PFSK-1 (cell line): ENCODE results near the gene ZNF804B.

Experiments
- REST ChIP-seq, 2 experiments: IDR thresholded peaks; 2 replicates each; pipeline versions ENCODE4 v1.6.1 to v1.8.0; 2011 to 2012; ENCODE audit warnings: low read depth in 2 of 2, low read length in 2 of 2, control low read depth in 1 of 2, inconsistent platforms in 1 of 2, mild to moderate bottlenecking in 1 of 2, moderate library complexity in 1 of 2; ENCODE audit not compliant: insufficient read depth in 1 of 2
- SIN3A ChIP-seq: IDR thresholded peaks from 2 replicates; pipeline ENCODE4 v1.6.1; 2012; ENCODE audit warnings: mild to moderate bottlenecking, low read length, moderate library complexity, borderline replicate concordance; ENCODE audit not compliant: insufficient read depth
- TAF1 ChIP-seq: IDR thresholded peaks from 2 replicates; pipeline ENCODE4 v1.6.1; 2012; ENCODE audit warnings: low read length, control low read depth, borderline replicate concordance; ENCODE audit not compliant: insufficient read depth

- TF ChIP-seq TAF1, result no peak
- no peak for TF ChIP-seq REST (IDR thresholded peaks at IDR 0.05; ENCODE audit: insufficient read depth in 1 of 2, low read depth in 2 of 2, low read length in 2 of 2)
- no peak for TF ChIP-seq SIN3A
These were observed 580.2 kb downstream of the ZNF804B start for GRCh38 chr7:89339748-89340147.
